H1 (cell line): ENCODE measurements around the gene VIPAS39. TPM values are rescaled to one million over a fixed set of nuclear protein-coding genes. Genes with fewer than 3 reads are reported as not detected.

Experiments used
- CTCF ChIA-PET: fragments of 300-600 bp; sonication (Branson Sonifier 250); formaldehyde crosslinking; loops from one replicate; lab custom pipeline; 2021; ENCODE audit not compliant: partially characterized antibody; lab: Charles Lee
- POLR2A ChIA-PET: fragments of 300-600 bp; sonication (Branson Sonifier 250); formaldehyde crosslinking; loops from one replicate; lab custom pipeline; 2021; ENCODE audit warnings: inconsistent platforms; ENCODE audit not compliant: partially characterized antibody; lab: Charles Lee
- DNase-seq, 2 experiments: peaks; one replicate each; pipeline versions ENCODE4 v3.0.0 to v3.0.0-alpha.2; 2010 to 2022; ENCODE audit warnings: low spot score in 2 of 2, low read depth in 1 of 2, mixed read lengths in 1 of 2
- FAIRE-seq: peaks from 2 replicates; lab custom pipeline; 2011; peaks lifted over from hg19 to GRCh38; lab: Jason Lieb, UNC
- H2AFZ ChIP-seq: 2 replicates; pipeline ENCODE4 v1.8.1; 2012; ENCODE audit warnings: low read length, inconsistent platforms
- H2AK5ac ChIP-seq: 2 replicates; pipeline ENCODE4 v1.6.1; 2013; ENCODE audit warnings: low read depth, low read length
- H2BK120ac ChIP-seq: replicated peaks from 2 replicates; pipeline ENCODE3; 2013; ENCODE audit warnings: low read depth, low read length, inconsistent platforms
- H2BK12ac ChIP-seq: 2 replicates; pipeline ENCODE4 v1.6.1; 2013; ENCODE audit warnings: low read depth, low read length
- H2BK15ac ChIP-seq: 2 replicates; pipeline ENCODE4 v1.6.1; 2013; ENCODE audit warnings: low read length
- H2BK20ac ChIP-seq: 2 replicates; pipeline ENCODE4 v1.6.1; 2013; ENCODE audit warnings: low read length
- H2BK5ac ChIP-seq: 2 replicates; pipeline ENCODE4 v1.6.1; 2013; ENCODE audit warnings: low read depth, low read length
- H3K14ac ChIP-seq: 2 replicates; pipeline ENCODE4 v1.6.1; 2013; ENCODE audit warnings: inconsistent platforms; ENCODE audit not compliant: insufficient read length
- H3K18ac ChIP-seq: 2 replicates; pipeline ENCODE4 v1.6.1; 2013; ENCODE audit warnings: low read length; ENCODE audit errors: extremely low read depth
- H3K23ac ChIP-seq: 2 replicates; pipeline ENCODE4 v1.6.1; 2013; ENCODE audit warnings: inconsistent platforms; ENCODE audit not compliant: insufficient read length
- H3K23me2 ChIP-seq: 2 replicates; pipeline ENCODE4 v1.6.1; 2013; ENCODE audit warnings: low read depth, low read length
- H3K27ac ChIP-seq: 2 replicates; pipeline ENCODE4 v1.6.1; 2011; ENCODE audit warnings: low read depth, low read length, inconsistent platforms
- H3K27me3 ChIP-seq, 4 experiments: replicated peaks in 1 of 4; 1 replicate in 1 of 4; 2 replicates in 3 of 4; pipeline versions ENCODE4 v1.6.1 to v1.8.1; 2011 to 2013; ENCODE audit warnings: low read length in 3 of 4, mild to moderate bottlenecking in 3 of 4, inconsistent platforms in 2 of 4, mixed read lengths in 2 of 4, moderate library complexity in 1 of 4; ENCODE audit not compliant: control insufficient read depth in 3 of 4, insufficient read depth in 3 of 4; ENCODE audit errors: extremely low read depth in 1 of 4
- H3K36me3 ChIP-seq, 4 experiments: 2 replicates each; pipeline versions ENCODE4 v1.6.1 to v1.8.1; 2011 to 2013; ENCODE audit warnings: mild to moderate bottlenecking in 4 of 4, low read length in 3 of 4, moderate library complexity in 2 of 4, control low read depth in 1 of 4, inconsistent platforms in 1 of 4; ENCODE audit not compliant: insufficient read depth in 4 of 4, control insufficient read depth in 2 of 4
- H3K4ac ChIP-seq: replicated peaks from 2 replicates; pipeline ENCODE3; 2013; ENCODE audit warnings: low read length, low read depth, mixed read lengths, inconsistent platforms; ENCODE audit not compliant: insufficient read length
- H3K4me1 ChIP-seq, 4 experiments: replicated peaks in 1 of 4; 1 replicate in 1 of 4; 2 replicates in 3 of 4; pipeline versions ENCODE4 v1.6.1 to v1.8.1; 2011 to 2013; ENCODE audit warnings: low read length in 3 of 4, inconsistent platforms in 2 of 4, mixed read lengths in 1 of 4; ENCODE audit not compliant: insufficient read depth in 4 of 4, control insufficient read depth in 3 of 4
- H3K4me2 ChIP-seq, 2 experiments: 2 replicates each; pipeline versions ENCODE4 v1.6.1 to v1.8.1; 2011 to 2013; ENCODE audit warnings: low read depth in 2 of 2, low read length in 2 of 2, control low read depth in 1 of 2, inconsistent platforms in 1 of 2, mild to moderate bottlenecking in 1 of 2; ENCODE audit not compliant: insufficient read depth in 1 of 2
- H3K4me3 ChIP-seq, 4 experiments: fragments of 200-600, 300-600 bp in 1 of 4; sonication (generic), shearing (Covaris generic), sonication (Bioruptor Twin) in 1 of 4; 2 replicates each; pipeline versions ENCODE4 v1.5.1 to v1.8.1; 2011 to 2016; ENCODE audit warnings: low read length in 4 of 4, low read depth in 3 of 4, control low read depth in 2 of 4, inconsistent platforms in 2 of 4, mild to moderate bottlenecking in 2 of 4, mixed read lengths in 1 of 4, moderate library complexity in 1 of 4; ENCODE audit not compliant: insufficient read depth in 2 of 4; ENCODE audit errors: extremely low read depth in 1 of 4
- H3K56ac ChIP-seq: replicated peaks from 2 replicates; pipeline ENCODE3; 2013; ENCODE audit warnings: low read depth, mild to moderate bottlenecking, mixed read lengths, low read length, inconsistent platforms; ENCODE audit not compliant: insufficient read length
- H3K79me1 ChIP-seq: 2 replicates; pipeline ENCODE4 v1.6.1; 2013; ENCODE audit warnings: low read depth, low read length, control low read depth
- H3K79me2 ChIP-seq, 2 experiments: 2 replicates each; pipeline versions ENCODE4 v1.6.1 to v1.8.1; 2012 to 2013; ENCODE audit warnings: low read length in 2 of 2, mild to moderate bottlenecking in 2 of 2, inconsistent platforms in 1 of 2; ENCODE audit not compliant: insufficient read depth in 2 of 2, control insufficient read depth in 1 of 2
- H3K9ac ChIP-seq, 4 experiments: replicated peaks in 1 of 4; 1 replicate in 1 of 4; 2 replicates in 3 of 4; pipeline versions ENCODE4 v1.6.1 to v1.8.1; 2011 to 2013; ENCODE audit warnings: low read depth in 3 of 4, low read length in 3 of 4, control low read depth in 2 of 4, mild to moderate bottlenecking in 2 of 4, moderate library complexity in 2 of 4, inconsistent platforms in 1 of 4; ENCODE audit errors: extremely low read depth in 1 of 4
- H3K9me3 ChIP-seq, 2 experiments: 2 replicates each; pipeline versions ENCODE4 v1.6.1 to v1.8.1; 2012 to 2013; ENCODE audit warnings: mild to moderate bottlenecking in 2 of 2, moderate library complexity in 2 of 2, control low read depth in 1 of 2, inconsistent platforms in 1 of 2, low read depth in 1 of 2, low read length in 1 of 2, mixed read lengths in 1 of 2; ENCODE audit not compliant: insufficient read depth in 2 of 2
- H4K20me1 ChIP-seq, 2 experiments: replicated peaks in 1 of 2; 2 replicates each; pipeline versions ENCODE3 to v1.8.1; 2011 to 2013; ENCODE audit warnings: inconsistent platforms in 2 of 2, low read length in 2 of 2, mild to moderate bottlenecking in 1 of 2; ENCODE audit not compliant: insufficient read depth in 2 of 2, control insufficient read depth in 1 of 2
- H4K5ac ChIP-seq: 2 replicates; pipeline ENCODE4 v1.6.1; 2013; ENCODE audit warnings: low read length, low read depth, mixed read lengths, inconsistent platforms; ENCODE audit not compliant: insufficient read length
- H4K8ac ChIP-seq: 2 replicates; pipeline ENCODE4 v1.8.0; 2013; ENCODE audit warnings: mild to moderate bottlenecking, moderate library complexity, low read length, inconsistent platforms; ENCODE audit not compliant: insufficient read depth; ENCODE audit errors: extremely low read depth
- H4K91ac ChIP-seq: replicated peaks from 2 replicates; pipeline ENCODE3; 2013; ENCODE audit warnings: low read length, mixed read lengths, inconsistent platforms; ENCODE audit not compliant: insufficient read length
- ATF3 ChIP-seq: IDR thresholded peaks from 2 replicates; pipeline ENCODE4 v1.6.1; 2011; ENCODE audit warnings: low read depth, mild to moderate bottlenecking, low read length; ENCODE audit not compliant: insufficient read depth
- BRCA1 ChIP-seq: IDR thresholded peaks from 2 replicates; pipeline ENCODE4 v1.6.1; 2012; ENCODE audit warnings: low read depth, low read length, improper control_type of control experiment
- EP300 ChIP-seq, 2 experiments: IDR thresholded peaks; 1 replicate in 1 of 2; 2 replicates in 1 of 2; pipeline ENCODE4 v1.6.1; 2011 to 2012; ENCODE audit warnings: low read depth in 2 of 2, low read length in 2 of 2, mild to moderate bottlenecking in 2 of 2, borderline replicate concordance in 1 of 2, inconsistent platforms in 1 of 2, moderate library complexity in 1 of 2
- EZH2 ChIP-seq: fragments of 200-600 bp; sonication (generic); IDR thresholded peaks from 2 replicates; pipeline ENCODE4 v1.7.1; 2012; ENCODE audit warnings: low read depth, mild to moderate bottlenecking, moderate library complexity, low read length, inconsistent platforms; ENCODE audit not compliant: severe bottlenecking
- GTF2F1 ChIP-seq: IDR thresholded peaks from 2 replicates; pipeline ENCODE4 v1.6.1; 2012; ENCODE audit warnings: low read depth, low read length, improper control_type of control experiment, borderline replicate concordance
- KDM4A ChIP-seq: IDR thresholded peaks from one replicate; pipeline ENCODE4 v1.7.1; 2012; ENCODE audit warnings: low read depth, mild to moderate bottlenecking, moderate library complexity, low read length, inconsistent platforms; ENCODE audit not compliant: severe bottlenecking
- PHF8 ChIP-seq: fragments of 200-600 bp; sonication (generic); conservative IDR thresholded peaks from 2 replicates; pipeline ENCODE4 v1.7.1; 2012; ENCODE audit warnings: low read depth, mild to moderate bottlenecking, inconsistent platforms, low read length, moderate library complexity
- POU5F1 ChIP-seq: IDR thresholded peaks from 2 replicates; pipeline ENCODE4 v1.6.1; 2011; ENCODE audit warnings: low read depth, mild to moderate bottlenecking, low read length, moderate library complexity
- SP2 ChIP-seq: IDR thresholded peaks from 2 replicates; pipeline ENCODE4 v1.6.1; 2012; ENCODE audit warnings: mild to moderate bottlenecking, low read length, inconsistent platforms
- TCF12 ChIP-seq: IDR thresholded peaks from 2 replicates; pipeline ENCODE4 v1.6.1; 2011; ENCODE audit warnings: low read depth, mild to moderate bottlenecking, low read length
- USF2 ChIP-seq: IDR thresholded peaks from 2 replicates; pipeline ENCODE4 v1.6.1; 2011; ENCODE audit warnings: low read length, improper control_type of control experiment
- ZNF274 ChIP-seq: IDR thresholded peaks from 2 replicates; pipeline ENCODE4 v1.7.0; 2012; ENCODE audit warnings: low read length, borderline replicate concordance; ENCODE audit errors: extremely low read depth
- WGBS, 2 experiments: shearing (Covaris generic) in 1 of 2; methylation state at CpG; one replicate each; pipeline versions ENCODE4 v1.1.6 to v1.1.7; 2013 to 2015; ENCODE audit warnings: low lambda C conversion rate in 2 of 2, mixed read lengths in 2 of 2, inconsistent platforms in 1 of 2, low coverage in 1 of 2, missing lambda C conversion rate in 1 of 2; ENCODE audit not compliant: insufficient replicate concordance in 2 of 2, insufficient coverage in 1 of 2, insufficient read length in 1 of 2; ENCODE audit errors: extremely low coverage in 1 of 2, missing lambda C conversion rate in 1 of 2; 5-methylcytosine and 5-hydroxymethylcytosine counted together
- polyA plus RNA-seq, 7 experiments: library from polyadenylated mRNA; depleted of rRNA in 3 of 7; stranded (reverse) in 5 of 7; unstranded in 2 of 7; fragments of >200 nt in 5 of 7; fragments of 200-250 nt in 2 of 7; gene quantifications; 1 replicate in 5 of 7; 2 replicates in 1 of 7; 4 replicates in 1 of 7; pipeline versions ENCODE4 v1.2.1 to v1.2.3, GENCODE V29; 2011 to 2013; ENCODE audit warnings: missing spikeins in 2 of 7, mixed read lengths in 2 of 7
- total RNA-seq: library from RNA; stranded (reverse); fragmentation: NEBNext Ultra II Directional; extraction: Animal tissue kit (Norgen Biotek cat#: 25700); gene quantifications from 2 replicates; pipeline ENCODE4 v1.2.1, GENCODE V29; 2021

Gene VIPAS39
- total and polyA plus RNA-seq, 2 of the 8 experiments (the other 6 are each of a cell fraction or from before 2014, with no cell fraction given) = 19.6 to 20.6 TPM

- POLR2A ChIA-PET = interaction anchor here (0.9 to 1.1 kb wide), 2 partner anchors 11 to 21 kb away, joined by 3 to 4 read pairs; partner anchors contain the start of gene VIPAS39
- TF ChIP-seq GTF2F1 (no peak), PHF8 (no peak), ATF3 (no peak), BRCA1 (no peak), KDM4A (no peak), EZH2 (no peak), EP300 (IDR thresholded peaks at IDR 0.05; ENCODE audit: borderline replicate concordance in 1 of 2, low read depth in 2 of 2, low read length in 2 of 2) (no peak), POU5F1 (no peak), USF2 (no peak), SP2 (no peak), ZNF274 (no peak), TCF12 (no peak)
Observed at GRCh38 chr14:77478029-77478428, 20.6 kb upstream of the VIPAS39 start.

More at GRCh38 chr14:77478029-77478428, 20.6 kb upstream of the VIPAS39 start:
- no peaks in the 10 kb centered on the region for H4K20me1 ChIP-seq
- no peak overlapping the region for H3K4ac ChIP-seq
- no peak overlapping the region for H2BK20ac ChIP-seq
- H3K9me3 ChIP-seq = no peaks in the 10 kb centered on the region
- WGBS, 2 experiments = 95% methylated on average over 4 of the region's 5 CpGs; no CpG with 5 or more reads in 1 of the 2 experiments
- H4K91ac ChIP-seq = no peak overlapping the region
- H2AK5ac ChIP-seq = no peak overlapping the region
- H4K8ac ChIP-seq = peak overlapping the region; percentile 68; the same call in 1 of the 2 replicates
- no peaks in the 10 kb centered on the region for H3K4me1 ChIP-seq
- H3K79me1 ChIP-seq = no peaks in the 10 kb centered on the region
- no peak overlapping the region for H2BK120ac ChIP-seq
- no peak overlapping the region for H2BK5ac ChIP-seq
- H2BK12ac ChIP-seq = no peak overlapping the region
- no peak overlapping the region for H2AFZ ChIP-seq
- H3K79me2 ChIP-seq = no peaks in the 10 kb centered on the region
- H3K27me3 ChIP-seq = no peaks in the 10 kb centered on the region
- H3K27ac ChIP-seq = no peak overlapping the region
- H3K23ac ChIP-seq = no peak overlapping the region
- no peak overlapping the region for H3K14ac ChIP-seq
- no peaks in the 10 kb centered on the region for H3K23me2 ChIP-seq
- no peak overlapping the region for H4K5ac ChIP-seq
- H3K4me3 ChIP-seq = no peak overlapping the region
- H3K4me2 ChIP-seq = no peak overlapping the region
- CTCF ChIA-PET = interaction anchor here (1.0 to 7.9 kb wide), 8 partner anchors 10 to 602 kb away, joined by 3 to 54 read pairs (median 4); no protein-coding TSS in a partner anchor
- H3K56ac ChIP-seq = no peak overlapping the region
- no peak overlapping the region for H3K18ac ChIP-seq
- DNase-seq (no peak), FAIRE-seq (no peak)
- H3K36me3 ChIP-seq = no peaks in the 10 kb centered on the region
- no peak overlapping the region for H3K9ac ChIP-seq
- H2BK15ac ChIP-seq = no peak overlapping the region
